Neutrophil (primary cell): ENCODE results near the gene COMMD9.

Experiments used
- H3K27ac ChIP-seq: fragments of 200-600 bp; sonication (generic); 2 replicates; pipeline ENCODE4 v1.5.1; 2016; ENCODE audit warnings: mild to moderate bottlenecking, moderate library complexity
- H3K27me3 ChIP-seq: fragments of 200-600 bp; sonication (generic); 2 replicates; pipeline ENCODE4 v1.6.0; 2016; ENCODE audit warnings: mild to moderate bottlenecking
- H3K36me3 ChIP-seq: fragments of 200-600 bp; sonication (generic); 2 replicates; pipeline ENCODE4 v1.5.1; 2017
- H3K4me1 ChIP-seq, 2 experiments: fragments of 200-600 bp in 1 of 2; sonication (generic) in 1 of 2; 1 replicate in 1 of 2; 2 replicates in 1 of 2; pipeline versions ENCODE4 v1.5.1 to v1.6.1; 2013 to 2016; ENCODE audit warnings: low read depth in 1 of 2, low read length in 1 of 2, mild to moderate bottlenecking in 1 of 2, moderate library complexity in 1 of 2; ENCODE audit not compliant: control insufficient read depth in 1 of 2, insufficient read depth in 1 of 2
- H3K4me3 ChIP-seq, 2 experiments: fragments of 200-600 bp in 1 of 2; sonication (generic) in 1 of 2; 1 replicate in 1 of 2; 2 replicates in 1 of 2; pipeline ENCODE4 v1.5.1; 2013 to 2016; ENCODE audit warnings: low read depth in 1 of 2, low read length in 1 of 2, mild to moderate bottlenecking in 1 of 2, moderate library complexity in 1 of 2
- H3K9me3 ChIP-seq: fragments of 200-600 bp; sonication (generic); 2 replicates; pipeline ENCODE4 v1.5.1; 2016
- TF ChIP-seq, protein P1 (sequence below): fragments of 200-600 bp; sonication (generic); IDR thresholded peaks from 2 replicates; pipeline ENCODE4 v1.5.1; 2016; ENCODE audit warnings: antibody characterized with exemption

COMMD9 gene

DNA sequence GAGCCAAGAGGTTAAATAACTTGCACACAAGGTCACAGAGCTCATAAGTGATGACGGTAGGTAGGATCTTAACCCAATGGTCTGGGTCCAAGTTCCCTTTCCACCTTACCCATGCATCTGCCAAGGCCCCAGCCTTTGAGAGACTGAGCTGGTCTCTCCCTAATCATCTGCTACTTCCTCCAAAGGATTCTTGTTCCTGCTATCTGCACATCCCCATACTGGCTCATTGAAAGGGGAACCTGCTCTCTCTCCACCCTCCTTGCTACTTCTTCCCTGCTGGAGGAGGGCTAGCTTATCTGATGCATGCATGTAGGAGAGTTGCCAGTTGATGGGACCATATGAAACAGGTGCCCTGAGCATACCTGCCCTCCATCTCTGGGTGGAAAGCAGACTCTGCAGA is 47.7 kb downstream of the COMMD9 start:
- Histone ChIP-seq H3K36me3 (no peaks in the 10 kb centered on the region), H3K27ac (no peak overlapping the region), H3K4me3 (no peak overlapping the region), H3K9me3 (no peaks in the 10 kb centered on the region), H3K4me1 (no peaks in the 10 kb centered on the region), H3K27me3 (peaks cover 10% of the 10 kb centered on the region)
- TF ChIP-seq, protein P1, sequence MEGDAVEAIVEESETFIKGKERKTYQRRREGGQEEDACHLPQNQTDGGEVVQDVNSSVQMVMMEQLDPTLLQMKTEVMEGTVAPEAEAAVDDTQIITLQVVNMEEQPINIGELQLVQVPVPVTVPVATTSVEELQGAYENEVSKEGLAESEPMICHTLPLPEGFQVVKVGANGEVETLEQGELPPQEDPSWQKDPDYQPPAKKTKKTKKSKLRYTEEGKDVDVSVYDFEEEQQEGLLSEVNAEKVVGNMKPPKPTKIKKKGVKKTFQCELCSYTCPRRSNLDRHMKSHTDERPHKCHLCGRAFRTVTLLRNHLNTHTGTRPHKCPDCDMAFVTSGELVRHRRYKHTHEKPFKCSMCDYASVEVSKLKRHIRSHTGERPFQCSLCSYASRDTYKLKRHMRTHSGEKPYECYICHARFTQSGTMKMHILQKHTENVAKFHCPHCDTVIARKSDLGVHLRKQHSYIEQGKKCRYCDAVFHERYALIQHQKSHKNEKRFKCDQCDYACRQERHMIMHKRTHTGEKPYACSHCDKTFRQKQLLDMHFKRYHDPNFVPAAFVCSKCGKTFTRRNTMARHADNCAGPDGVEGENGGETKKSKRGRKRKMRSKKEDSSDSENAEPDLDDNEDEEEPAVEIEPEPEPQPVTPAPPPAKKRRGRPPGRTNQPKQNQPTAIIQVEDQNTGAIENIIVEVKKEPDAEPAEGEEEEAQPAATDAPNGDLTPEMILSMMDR, result no peak

DNA sequence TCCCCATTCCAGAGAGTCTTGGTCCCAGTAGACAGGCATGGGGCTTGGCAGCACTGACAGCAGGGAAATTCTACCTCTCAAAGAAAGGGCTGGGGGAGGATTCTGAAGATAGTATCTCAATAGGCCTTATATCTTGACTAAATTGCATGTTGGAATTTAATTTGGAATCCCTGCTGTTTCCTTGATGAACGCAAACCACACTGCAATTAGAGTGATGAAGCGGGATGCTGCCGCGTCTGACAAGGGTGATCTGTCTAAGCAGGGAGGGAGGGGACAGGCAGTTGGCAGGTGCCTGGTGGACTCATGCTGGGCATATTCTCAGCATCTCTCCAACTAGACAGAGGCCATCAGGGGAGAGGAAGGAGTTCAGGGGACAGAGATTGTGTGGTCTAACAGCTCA is 48.4 kb downstream of the COMMD9 start:
- Histone ChIP-seq H3K27ac (no peak overlapping the region), H3K27me3 (peaks cover 6% of the 10 kb centered on the region), H3K9me3 (no peaks in the 10 kb centered on the region), H3K4me1 (no peaks in the 10 kb centered on the region), H3K4me3 (no peak overlapping the region), H3K36me3 (no peaks in the 10 kb centered on the region)
- TF ChIP-seq, protein P1, result no peak

- H3K27me3 ChIP-seq, result peaks cover 11% of the 10 kb centered on the region
- TF ChIP-seq, protein P1, result no peak
- no peak overlapping the region for H3K27ac ChIP-seq
- no peaks in the 10 kb centered on the region for H3K9me3 ChIP-seq
- H3K4me3 ChIP-seq, result no peak overlapping the region
- H3K36me3 ChIP-seq, result no peaks in the 10 kb centered on the region
- H3K4me1 ChIP-seq, result no peaks in the 10 kb centered on the region
These were observed 49.1 kb downstream of the COMMD9 start for GRCh38 chr11:36240173-36240572.

- peaks cover 11% of the 10 kb centered on the region for H3K27me3 ChIP-seq
- TF ChIP-seq, protein P1, result no peak
- no peak overlapping the region for H3K4me3 ChIP-seq
- H3K9me3 ChIP-seq, result no peaks in the 10 kb centered on the region
- no peak overlapping the region for H3K27ac ChIP-seq
- no peaks in the 10 kb centered on the region for H3K36me3 ChIP-seq
- H3K4me1 ChIP-seq, result no peaks in the 10 kb centered on the region
These were observed 49.6 kb downstream of the COMMD9 start for GRCh38 chr11:36239636-36240035.

- Histone ChIP-seq H3K27me3 (peaks cover 11% of the 10 kb centered on the region), H3K9me3 (no peaks in the 10 kb centered on the region), H3K36me3 (no peaks in the 10 kb centered on the region), H3K27ac (no peak overlapping the region), H3K4me3 (no peak overlapping the region), H3K4me1 (no peaks in the 10 kb centered on the region)
- TF ChIP-seq, protein P1, result no peak
These were observed 50.3 kb downstream of the COMMD9 start for GRCh38 chr11:36238881-36239280.

DNA sequence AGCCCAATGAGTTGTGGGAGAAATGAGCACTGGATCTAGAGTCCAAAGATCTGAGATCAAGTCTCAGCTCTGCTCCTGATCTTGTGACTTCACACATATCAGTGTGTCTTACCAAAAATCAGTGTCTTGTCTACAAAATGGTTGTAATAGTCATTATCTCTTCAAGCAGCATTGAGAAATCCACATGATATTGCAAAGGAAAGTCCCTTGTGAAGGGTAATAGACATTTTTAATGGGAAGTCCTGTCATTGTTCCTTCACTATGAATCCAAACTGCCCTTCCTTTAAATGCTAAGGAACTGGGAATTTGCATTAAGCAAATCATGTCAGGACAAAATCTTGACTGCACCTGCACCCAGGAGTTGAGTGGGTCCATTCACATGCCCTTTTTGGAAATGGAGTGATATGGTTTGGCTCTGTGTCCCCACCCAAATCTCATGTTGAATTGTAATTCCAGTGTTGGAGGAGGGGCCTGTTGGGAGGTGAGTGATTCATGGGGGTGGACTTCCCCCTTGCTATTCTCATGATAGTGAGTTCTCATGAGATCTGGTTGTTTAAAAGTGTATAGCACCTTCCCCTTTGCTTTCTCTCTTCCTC is 51.1 kb downstream of the COMMD9 start:
- Histone ChIP-seq H3K27ac (no peak overlapping the region), H3K9me3 (no peaks in the 10 kb centered on the region), H3K4me1 (no peaks in the 10 kb centered on the region), H3K4me3 (no peak overlapping the region), H3K36me3 (no peaks in the 10 kb centered on the region), H3K27me3 (peaks cover 11% of the 10 kb centered on the region)
- TF ChIP-seq, protein P1, result no peak
